ENCODE measurements around the gene BCO2.

The BCO2 gene

DNA sequence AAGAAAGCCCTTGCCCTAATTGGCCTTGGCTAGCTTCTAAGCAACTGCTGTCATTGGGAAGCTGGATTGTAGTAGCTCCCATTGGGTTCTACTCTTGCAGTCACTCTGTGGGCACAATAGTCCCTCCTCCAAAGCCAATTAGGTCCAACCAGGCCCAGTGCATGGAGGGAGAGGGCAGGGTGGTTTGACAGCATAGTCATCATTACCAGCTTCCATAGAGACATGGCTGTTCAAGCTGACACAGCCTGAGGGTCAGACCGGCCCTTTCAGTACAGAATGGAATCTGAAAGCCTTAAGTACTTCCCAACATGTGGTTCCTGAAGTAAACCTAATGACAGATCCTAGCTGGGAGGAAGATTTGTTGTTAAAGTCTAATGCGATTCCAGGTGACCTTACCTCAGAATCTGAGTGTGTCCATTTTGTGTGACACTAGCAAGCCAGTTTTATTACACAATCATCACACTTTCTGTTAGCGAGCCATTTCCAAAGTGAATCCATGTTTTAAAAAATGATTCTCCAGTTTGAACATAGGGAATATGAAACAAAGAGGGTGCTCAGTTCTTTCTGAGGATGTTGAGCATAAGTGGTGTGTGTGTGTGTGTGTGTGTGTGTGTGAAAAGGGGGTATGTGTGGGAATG is 78.4 kb downstream of the BCO2 start:
- no peak for DNase-seq

GRCh38 chr11:112255067-112255720 is 79.9 kb downstream of the BCO2 start:
- DNase-seq: peak; percentile 31

DNA sequence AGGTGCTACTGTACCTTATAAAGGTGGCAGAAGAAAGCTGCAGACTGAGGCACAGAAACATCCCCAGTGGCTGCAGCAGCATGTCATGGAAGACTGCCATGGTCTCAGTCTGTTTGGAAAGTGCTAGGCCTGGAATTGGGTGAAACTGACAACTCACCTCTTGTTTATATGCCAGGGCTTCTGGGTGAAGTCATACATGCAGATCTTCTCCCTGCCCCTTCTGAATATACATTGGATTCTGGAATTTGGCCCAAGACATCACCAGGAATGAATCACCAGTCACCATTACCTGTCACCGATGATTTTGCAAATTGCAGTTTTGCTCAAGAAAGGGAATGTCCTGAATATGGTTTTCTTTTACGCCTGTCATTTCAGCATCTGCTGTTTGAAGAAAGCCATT is 85.2 kb downstream of the BCO2 start, which contains the start of gene PLET1:
Gene PLET1 (minus strand): TSS at position 371 of the 400 bp plus-strand sequence. CDS start 271 bp downstream, at position 100.
- DNase-seq: no peak

- no peak for DNase-seq
Observed at GRCh38 chr11:112265659-112266409, 90.5 kb downstream of the BCO2 start.

DNA sequence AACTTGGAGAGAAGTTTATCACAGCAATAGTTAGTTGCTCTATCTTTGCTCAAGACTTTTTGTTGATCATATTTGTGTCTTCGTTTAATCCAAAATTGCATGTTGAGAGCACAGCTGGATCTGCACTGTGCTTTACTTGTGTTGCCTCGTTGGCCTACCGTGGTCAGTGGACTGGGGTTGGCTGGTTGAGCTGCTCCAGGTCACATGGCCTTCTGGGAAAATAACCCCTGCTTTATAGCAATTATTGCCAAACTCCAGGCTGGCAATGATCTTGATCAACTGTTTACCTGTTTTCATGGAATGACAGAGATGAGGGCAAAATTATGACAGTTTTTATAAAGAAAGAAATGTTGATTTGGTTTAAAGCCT is 91.1 kb downstream of the BCO2 start:
- DNase-seq: no peak

GRCh38 chr11:112267188-112267591 is 91.9 kb downstream of the BCO2 start:
- DNase-seq: no peak

DNA sequence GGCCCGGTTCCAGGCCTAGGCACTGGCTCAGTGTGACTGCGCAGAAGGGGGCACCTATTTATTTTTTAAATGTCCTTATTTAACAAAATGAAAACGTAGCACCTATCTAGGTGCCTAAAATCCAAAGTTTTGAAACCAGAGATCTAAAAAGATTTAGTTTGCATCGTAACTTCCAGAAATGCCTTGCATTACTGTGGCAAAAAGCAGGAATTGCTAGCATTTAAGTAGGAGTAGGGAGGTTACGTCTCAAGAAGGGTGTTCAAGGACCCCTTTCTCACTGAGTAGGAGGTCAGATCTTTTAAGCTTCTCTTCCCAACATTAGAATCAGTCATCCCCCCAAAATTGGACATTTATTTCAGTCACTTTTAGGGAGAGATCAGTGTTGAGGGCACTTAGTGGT is 93.1 kb downstream of the BCO2 start:
- no peak for DNase-seq

All from hematopoietic multipotent progenitor cell treated with erythropoietin and hydrocortisone succinate and interleukin-3 and kit ligand, for 4 days (in vitro differentiated cells).